PC-9 (cell line): Measurements from ENCODE around the gene RAB39B. TPM values are rescaled to one million over a fixed set of nuclear protein-coding genes. Genes with fewer than 3 reads are reported as not detected.

Experiments
- BruUV-seq: library from RNA; stranded (reverse); fragments of 400-500 nt; replicated peaks from 2 replicates; lab custom pipeline; 2021; lab: Mats Ljungman, UMichigan
- CTCF ChIA-PET: fragments of 300-600 bp; sonication (Branson Sonifier 250); formaldehyde crosslinking; loops from one replicate; lab custom pipeline; 2022; ENCODE audit warnings: antibody characterized with exemption; lab: Charles Lee
- POLR2A ChIA-PET: fragments of 300-600 bp; sonication (Branson Sonifier 250); formaldehyde crosslinking; loops from one replicate; lab custom pipeline; 2022; ENCODE audit warnings: antibody characterized with exemption; ENCODE audit not compliant: unreplicated experiment; lab: Charles Lee
- DNase-seq, 2 experiments: peaks; one replicate each; pipeline versions ENCODE4 v3.0.0 to v3.0.0-alpha.2; 2015 to 2022; ENCODE audit warnings: mixed read lengths in 1 of 2
- H2AFZ ChIP-seq: fragments of 200-600 bp; sonication (generic); 2 replicates; pipeline ENCODE4 v1.8.1; 2017; ENCODE audit warnings: antibody characterized with exemption
- H3F3A ChIP-seq: fragments of 200-600 bp; sonication (generic); 2 replicates; pipeline ENCODE4 v1.8.1; 2017; ENCODE audit warnings: antibody characterized with exemption, mild to moderate bottlenecking, low read depth; ENCODE audit not compliant: insufficient read depth
- H3K27ac ChIP-seq: fragments of 200-600 bp; sonication (generic); 2 replicates; pipeline ENCODE4 v1.6.1; 2016; ENCODE audit warnings: mixed run types
- H3K27me3 ChIP-seq: fragments of 200-600 bp; sonication (generic); 2 replicates; pipeline ENCODE4 v1.6.1; 2016; ENCODE audit warnings: low read depth, mixed run types; ENCODE audit not compliant: insufficient read depth
- H3K36me3 ChIP-seq: fragments of 200-600 bp; sonication (generic); 2 replicates; pipeline ENCODE4 v1.6.1; 2016; ENCODE audit warnings: low read depth, mixed run types
- H3K4me1 ChIP-seq: fragments of 200-600 bp; sonication (generic); replicated peaks from 2 replicates; pipeline ENCODE4 v1.6.1; 2016; ENCODE audit warnings: mixed run types; ENCODE audit not compliant: insufficient read depth
- H3K4me2 ChIP-seq: fragments of 200-600 bp; sonication (generic); 2 replicates; pipeline ENCODE4 v1.6.1; 2017; ENCODE audit warnings: mixed run types
- H3K4me3 ChIP-seq: fragments of 200-600 bp; sonication (generic); 2 replicates; pipeline ENCODE4 v1.6.1; 2016; ENCODE audit warnings: mixed run types
- H3K79me2 ChIP-seq: fragments of 200-600 bp; sonication (generic); 2 replicates; pipeline ENCODE4 v1.6.1; 2017; ENCODE audit warnings: low read depth, mixed run types
- H3K9me2 ChIP-seq: fragments of 200-600 bp; sonication (generic); 2 replicates; pipeline ENCODE4 v1.8.1; 2017; ENCODE audit warnings: mild to moderate bottlenecking; ENCODE audit not compliant: insufficient read depth
- H3K9me3 ChIP-seq: fragments of 200-600 bp; sonication (generic); 2 replicates; pipeline ENCODE4 v1.8.1; 2016; ENCODE audit warnings: low read depth; ENCODE audit not compliant: insufficient read depth
- H4K20me1 ChIP-seq: fragments of 200-600 bp; sonication (generic); 2 replicates; pipeline ENCODE4 v1.8.1; 2017; ENCODE audit not compliant: insufficient read depth
- EZH2 ChIP-seq: fragments of 200-600 bp; sonication (generic); IDR thresholded peaks from 2 replicates; pipeline ENCODE4 v1.8.0; 2017; ENCODE audit warnings: antibody characterized with exemption, low read depth
- intact Hi-C: fragments of 100-400 bp; cut with micrococcal nuclease; formaldehyde crosslinking; loops from one replicate; pipeline ENCODE4 v1.10.0; 2022; ENCODE audit not compliant: unreplicated experiment
- total RNA-seq: library from RNA; stranded (reverse); gene quantifications from 2 replicates; pipeline ENCODE4 v1.2.3, GENCODE V29; 2021
- TF ChIP-seq, protein P1 (sequence below): fragments of 200-600 bp; sonication (generic); conservative IDR thresholded peaks from 2 replicates; pipeline ENCODE4 v1.6.1; 2017; ENCODE audit warnings: mixed run types, antibody characterized with exemption, mild to moderate bottlenecking, moderate library complexity

RAB39B gene
- total RNA-seq, 1 experiment from 2014 or later: not detected

DNA sequence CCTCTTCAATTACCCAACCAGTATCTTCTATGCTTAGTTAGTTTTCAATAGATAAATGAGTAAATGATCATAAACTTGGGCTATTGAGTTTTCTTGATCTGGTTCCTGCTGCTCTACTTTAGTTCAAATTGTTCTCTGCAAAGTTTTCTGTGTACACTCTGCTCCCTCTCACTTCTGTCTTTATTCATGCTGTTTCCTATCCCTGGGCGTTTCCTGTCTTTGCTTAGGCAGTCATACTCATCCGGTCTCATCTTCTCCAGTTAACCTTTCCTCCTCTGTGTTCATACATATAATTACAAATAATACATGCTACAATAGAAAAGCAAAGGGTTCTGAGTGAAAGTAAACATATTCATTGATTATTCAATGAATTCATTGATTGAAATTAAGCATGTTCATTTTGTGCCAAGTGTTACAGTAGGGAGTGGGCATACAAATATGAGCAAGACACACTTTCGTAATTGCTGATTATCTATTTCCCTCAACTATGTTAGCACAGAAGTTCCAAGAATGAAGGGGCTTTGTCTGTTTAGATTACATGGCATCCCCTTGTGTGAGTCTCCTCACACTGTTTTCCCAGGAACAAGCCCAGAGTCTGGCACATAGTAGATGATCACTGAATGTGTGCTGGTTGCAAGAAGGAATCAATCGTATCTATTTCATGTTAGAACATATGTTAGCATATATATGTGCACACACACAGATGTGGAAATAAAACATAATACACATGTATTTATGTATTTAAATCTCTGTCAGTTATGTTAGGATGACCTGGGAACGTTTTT is 1.1 kb downstream of the RAB39B start:
- Histone ChIP-seq H3K79me2 (no peaks in the 10 kb centered on the region), H3K36me3 (no peaks in the 10 kb centered on the region), H3K9me3 (no peaks in the 10 kb centered on the region), H3K27me3 (no peaks in the 10 kb centered on the region), H3F3A (no peaks in the 10 kb centered on the region), H3K4me3 (no peak overlapping the region), H2AFZ (no peak overlapping the region), H3K4me2 (no peak overlapping the region), H3K27ac (no peak overlapping the region), H3K4me1 (no peaks in the 10 kb centered on the region), H4K20me1 (no peaks in the 10 kb centered on the region), H3K9me2 (no peaks in the 10 kb centered on the region)
- POLR2A ChIA-PET: no interaction called here
- intact Hi-C loops: no loop called here
- TF ChIP-seq, protein P1, sequence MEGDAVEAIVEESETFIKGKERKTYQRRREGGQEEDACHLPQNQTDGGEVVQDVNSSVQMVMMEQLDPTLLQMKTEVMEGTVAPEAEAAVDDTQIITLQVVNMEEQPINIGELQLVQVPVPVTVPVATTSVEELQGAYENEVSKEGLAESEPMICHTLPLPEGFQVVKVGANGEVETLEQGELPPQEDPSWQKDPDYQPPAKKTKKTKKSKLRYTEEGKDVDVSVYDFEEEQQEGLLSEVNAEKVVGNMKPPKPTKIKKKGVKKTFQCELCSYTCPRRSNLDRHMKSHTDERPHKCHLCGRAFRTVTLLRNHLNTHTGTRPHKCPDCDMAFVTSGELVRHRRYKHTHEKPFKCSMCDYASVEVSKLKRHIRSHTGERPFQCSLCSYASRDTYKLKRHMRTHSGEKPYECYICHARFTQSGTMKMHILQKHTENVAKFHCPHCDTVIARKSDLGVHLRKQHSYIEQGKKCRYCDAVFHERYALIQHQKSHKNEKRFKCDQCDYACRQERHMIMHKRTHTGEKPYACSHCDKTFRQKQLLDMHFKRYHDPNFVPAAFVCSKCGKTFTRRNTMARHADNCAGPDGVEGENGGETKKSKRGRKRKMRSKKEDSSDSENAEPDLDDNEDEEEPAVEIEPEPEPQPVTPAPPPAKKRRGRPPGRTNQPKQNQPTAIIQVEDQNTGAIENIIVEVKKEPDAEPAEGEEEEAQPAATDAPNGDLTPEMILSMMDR: no peak
- TF ChIP-seq EZH2: no peak
- CTCF ChIA-PET: no interaction called here
- DNase-seq: no peak
- BruUV-seq: no TSS peak

- Histone ChIP-seq H3K9me2 (no peaks in the 10 kb centered on the region), H3K9me3 (no peaks in the 10 kb centered on the region), H4K20me1 (no peaks in the 10 kb centered on the region), H3K36me3 (no peaks in the 10 kb centered on the region), H3K27me3 (no peaks in the 10 kb centered on the region), H2AFZ (no peak overlapping the region), H3K27ac (no peak overlapping the region), H3K4me1 (no peaks in the 10 kb centered on the region), H3K79me2 (no peaks in the 10 kb centered on the region), H3F3A (no peaks in the 10 kb centered on the region), H3K4me3 (no peak overlapping the region), H3K4me2 (no peak overlapping the region)
- intact Hi-C loops: no loop called here
- BruUV-seq: no TSS peak
- no peak for DNase-seq
- CTCF ChIA-PET: no interaction called here
- TF ChIP-seq, protein P1: no peak
- no peak for TF ChIP-seq EZH2
- POLR2A ChIA-PET: no interaction called here
Observed at GRCh38 chrX:155259752-155260151, 4.5 kb downstream of the RAB39B start.

GRCh38 chrX:155251391-155251790 is 12.9 kb downstream of the RAB39B start:
- H3K9me3 ChIP-seq: no peaks in the 10 kb centered on the region
- no peak overlapping the region for H3K27ac ChIP-seq
- no peaks in the 10 kb centered on the region for H4K20me1 ChIP-seq
- POLR2A ChIA-PET: no interaction called here
- no peak overlapping the region for H3K4me3 ChIP-seq
- BruUV-seq: no TSS peak
- H3K27me3 ChIP-seq: no peaks in the 10 kb centered on the region
- H2AFZ ChIP-seq: no peak overlapping the region
- no peaks in the 10 kb centered on the region for H3K9me2 ChIP-seq
- no peaks in the 10 kb centered on the region for H3F3A ChIP-seq
- intact Hi-C loops: no loop called here
- TF ChIP-seq, protein P1: no peak
- no peak for TF ChIP-seq EZH2
- no peak overlapping the region for H3K4me2 ChIP-seq
- H3K36me3 ChIP-seq: no peaks in the 10 kb centered on the region
- H3K79me2 ChIP-seq: no peaks in the 10 kb centered on the region
- CTCF ChIA-PET: no interaction called here
- no peaks in the 10 kb centered on the region for H3K4me1 ChIP-seq
- DNase-seq: no peak
